ENCODE measurements around the gene CES2. TPM values are rescaled to one million over a fixed set of nuclear protein-coding genes. Genes with fewer than 3 reads are reported as not detected.
"Not testable (repeated sequence)": the region's sequence is repeated elsewhere in the genome, so short reads cannot be mapped to it uniquely, and the experiment has no call there.

CES2 gene
- total RNA-seq, 1 donor from 2014 or later, result 15.7 TPM

DNA sequence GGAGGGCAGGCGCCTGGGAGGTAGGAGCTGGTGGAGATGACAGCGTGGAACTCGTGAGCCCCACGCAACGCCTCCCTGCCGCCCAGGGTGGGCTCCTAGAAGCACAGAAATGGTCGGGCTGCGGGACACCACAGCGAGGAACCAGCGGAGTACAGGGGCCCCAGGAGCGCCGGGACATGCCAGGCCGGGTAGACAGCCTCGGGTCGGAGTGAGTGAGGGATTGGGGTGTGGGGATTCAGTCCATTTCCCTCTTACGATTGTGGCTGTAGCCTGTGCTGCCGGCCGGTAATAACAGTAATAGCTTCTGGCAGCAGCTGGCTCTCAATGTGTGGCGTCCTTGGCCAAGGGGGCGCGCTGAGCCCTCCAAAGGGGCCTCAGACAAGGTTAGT lies 13.5 kb downstream of the CES2 start:
- H3K27ac ChIP-seq (ENCODE audit: low read depth, low read length), result peak overlapping the region; percentile 79
- H3K27me3 ChIP-seq (ENCODE audit: control insufficient read depth in 3 of 3, insufficient read depth in 3 of 3, low read length in 3 of 3), result peaks cover 0 to 3% (median 0%) of the 10 kb centered on the region in 3 donors
- H3K9ac ChIP-seq (ENCODE audit: low read depth in 1 of 3, low read length in 3 of 3), result peak overlapping the region; percentile 79 to 94 (median 79)
- peaks cover 0 to 2% (median 2%) of the 10 kb centered on the region in 3 donors for H3K36me3 ChIP-seq (ENCODE audit: control insufficient read depth in 3 of 3, insufficient read depth in 3 of 3, low read length in 3 of 3)
- H3K9me3 ChIP-seq (ENCODE audit: control insufficient read depth in 3 of 3, low read length in 3 of 3), result no peaks in the 10 kb centered on the region
- H3K4me3 ChIP-seq (ENCODE audit: low read length in 3 of 3), result peak overlapping the region; percentile 78 to 86 (median 82)
- H3K4me1 ChIP-seq (ENCODE audit: control insufficient read depth in 3 of 3, insufficient read depth in 3 of 3, low read length in 3 of 3), result peaks cover 12 to 35% (median 19%) of the 10 kb centered on the region in 3 donors

DNA sequence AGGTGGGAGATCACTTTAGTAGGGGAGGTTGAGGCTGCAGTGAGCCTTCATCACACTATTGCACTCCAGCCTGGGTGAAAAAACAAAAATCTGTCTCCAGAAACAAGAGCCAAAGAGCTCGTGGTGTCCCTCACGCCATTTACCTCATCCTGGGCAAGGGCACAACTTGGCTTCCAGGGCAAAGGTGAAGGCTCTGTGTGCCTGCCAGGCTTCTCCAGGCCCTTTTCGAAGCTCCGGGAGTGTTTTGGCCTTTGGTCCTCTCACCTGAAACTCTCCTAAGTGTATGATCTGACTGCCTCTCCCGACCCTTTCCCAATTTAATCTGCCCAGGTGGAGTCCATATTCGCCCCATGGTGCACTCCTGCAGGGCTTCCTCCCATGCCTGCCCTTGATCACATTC lies 14.2 kb downstream of the CES2 start:
- Histone ChIP-seq H3K4me3 (ENCODE audit: low read length in 3 of 3) (peak overlapping the region; percentile 78 to 86 (median 82)), H3K9ac (ENCODE audit: low read depth in 1 of 3, low read length in 3 of 3) (peak overlapping the region; percentile 79 to 94 (median 79)), H3K4me1 (ENCODE audit: control insufficient read depth in 3 of 3, insufficient read depth in 3 of 3, low read length in 3 of 3) (peaks cover 12 to 37% (median 21%) of the 10 kb centered on the region in 3 donors), H3K27ac (ENCODE audit: low read depth, low read length) (peak overlapping the region; percentile 79), H3K9me3 (ENCODE audit: control insufficient read depth in 3 of 3, low read length in 3 of 3) (no peaks in the 10 kb centered on the region), H3K27me3 (ENCODE audit: control insufficient read depth in 3 of 3, insufficient read depth in 3 of 3, low read length in 3 of 3) (peaks cover 0 to 3% (median 0%) of the 10 kb centered on the region in 3 donors), H3K36me3 (ENCODE audit: control insufficient read depth in 3 of 3, insufficient read depth in 3 of 3, low read length in 3 of 3) (no peaks in the 10 kb centered on the region)

- H3K27ac ChIP-seq (ENCODE audit: low read depth, low read length), result peak overlapping the region; percentile 11
- peaks cover 12 to 37% (median 25%) of the 10 kb centered on the region in 3 donors for H3K4me1 ChIP-seq (ENCODE audit: control insufficient read depth in 3 of 3, insufficient read depth in 3 of 3, low read length in 3 of 3)
Measured at GRCh38 chr16:66950437-66950836, 15.1 kb downstream of the CES2 start.

DNA sequence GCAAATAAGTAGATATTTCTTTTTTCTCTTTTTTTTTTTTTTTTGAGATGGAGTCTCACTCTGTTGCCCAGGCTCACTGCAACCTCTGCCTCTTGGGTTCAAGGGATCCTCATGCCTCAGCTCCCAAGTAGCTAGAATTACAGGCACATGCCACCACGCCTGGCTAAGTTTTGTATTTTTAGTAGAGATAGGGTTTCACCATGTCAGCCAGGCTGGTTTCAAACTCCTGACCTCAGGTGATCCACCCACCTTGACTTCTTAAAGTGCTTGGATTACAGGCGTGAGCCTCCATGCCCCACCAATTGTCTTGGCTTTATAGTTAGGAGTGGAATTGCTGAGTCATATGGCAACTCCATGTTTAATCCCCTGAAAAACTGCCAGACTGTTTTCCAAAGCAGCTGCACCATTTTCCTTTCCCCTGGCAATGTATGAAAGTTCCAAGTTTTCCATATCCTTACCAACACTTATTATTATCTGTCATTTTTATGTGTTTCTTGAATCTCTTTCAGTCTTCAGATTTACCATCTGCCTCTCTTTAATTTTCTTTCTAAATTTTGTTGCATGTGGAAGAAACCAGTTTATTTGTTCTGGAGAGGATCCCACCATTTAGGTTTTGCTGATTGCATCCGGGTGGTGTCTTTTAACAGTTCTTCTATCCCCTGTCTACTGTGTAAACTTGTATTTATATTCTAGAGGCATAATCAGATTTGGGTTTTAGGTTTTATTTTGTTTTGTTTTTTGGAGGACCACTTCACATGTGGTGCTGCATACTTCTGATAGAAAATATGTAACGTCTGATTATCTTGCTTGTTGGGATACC lies 15.9 kb downstream of the CES2 start:
- Histone ChIP-seq H3K9me3 (ENCODE audit: control insufficient read depth in 3 of 3, low read length in 3 of 3) (no peaks in the 10 kb centered on the region), H3K27ac (ENCODE audit: low read depth, low read length) (peak overlapping the region; percentile 26), H3K36me3 (ENCODE audit: control insufficient read depth in 3 of 3, insufficient read depth in 3 of 3, low read length in 3 of 3) (no peaks in the 10 kb centered on the region), H3K9ac (ENCODE audit: low read depth in 1 of 3, low read length in 3 of 3) (no peak overlapping the region), H3K27me3 (ENCODE audit: control insufficient read depth in 3 of 3, insufficient read depth in 3 of 3, low read length in 3 of 3) (peaks cover 0 to 3% (median 0%) of the 10 kb centered on the region in 3 donors), H3K4me3 (ENCODE audit: low read length in 3 of 3) (no peak overlapping the region), H3K4me1 (ENCODE audit: control insufficient read depth in 3 of 3, insufficient read depth in 3 of 3, low read length in 3 of 3) (peaks cover 12 to 37% (median 25%) of the 10 kb centered on the region in 3 donors)

More at GRCh38 chr16:66950437-66950836, 15.1 kb downstream of the CES2 start:
- Histone ChIP-seq H3K27me3 (ENCODE audit: control insufficient read depth in 3 of 3, insufficient read depth in 3 of 3, low read length in 3 of 3) (peaks cover 0 to 3% (median 0%) of the 10 kb centered on the region in 3 donors), H3K9me3 (ENCODE audit: control insufficient read depth in 3 of 3, low read length in 3 of 3) (no peaks in the 10 kb centered on the region), H3K4me3 (ENCODE audit: low read length in 3 of 3) (peak overlapping the region; percentile 2 to 56 (median 38)), H3K9ac (ENCODE audit: low read depth in 1 of 3, low read length in 3 of 3) (peak overlapping the region in 2 of 3 donors; percentile 7 to 94), H3K36me3 (ENCODE audit: control insufficient read depth in 3 of 3, insufficient read depth in 3 of 3, low read length in 3 of 3) (no peaks in the 10 kb centered on the region)

DNA sequence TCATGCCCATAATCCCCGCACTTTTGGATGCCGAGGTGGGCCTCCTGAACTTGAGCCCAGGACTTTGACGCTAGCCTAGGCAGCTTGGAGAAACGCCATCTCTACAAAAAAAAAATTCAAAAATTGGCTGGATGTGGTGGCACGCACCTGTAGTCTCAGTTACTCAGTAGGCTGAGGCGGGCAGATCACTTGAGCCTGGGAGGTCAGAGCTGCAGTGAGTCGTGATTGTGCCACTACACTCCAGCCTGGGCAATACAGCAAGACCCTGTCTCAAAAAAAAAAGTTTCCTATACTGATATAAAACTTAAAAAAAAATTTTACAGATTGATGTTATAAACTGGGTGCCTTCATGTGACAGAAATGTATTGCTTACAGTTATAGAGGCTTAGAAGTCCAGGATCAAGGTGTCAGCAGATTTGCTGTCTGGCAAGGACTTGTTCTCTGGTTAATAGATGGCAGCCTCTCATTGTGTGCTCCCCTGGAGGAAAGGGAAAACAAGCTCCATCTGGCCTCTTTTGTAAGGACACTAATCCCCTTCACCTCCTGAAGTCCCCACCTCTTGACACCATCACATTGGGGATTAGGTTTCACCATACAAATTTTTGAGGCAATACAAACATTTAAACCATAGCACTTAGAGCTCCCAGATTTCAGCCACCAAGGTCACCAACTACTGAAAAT lies 17.3 kb downstream of the CES2 start:
- H3K4me1 ChIP-seq (ENCODE audit: control insufficient read depth in 3 of 3, insufficient read depth in 3 of 3, low read length in 3 of 3), result peaks cover 10 to 29% (median 22%) of the 10 kb centered on the region in 3 donors
- H3K36me3 ChIP-seq (ENCODE audit: control insufficient read depth in 3 of 3, insufficient read depth in 3 of 3, low read length in 3 of 3), result no peaks in the 10 kb centered on the region
- H3K9me3 ChIP-seq (ENCODE audit: control insufficient read depth in 3 of 3, low read length in 3 of 3), result no peaks in the 10 kb centered on the region
- no peak overlapping the region for H3K9ac ChIP-seq (ENCODE audit: low read depth in 1 of 3, low read length in 3 of 3)
- peak overlapping the region in 1 of 3 donors; percentile 30 for H3K4me3 ChIP-seq (ENCODE audit: low read length in 3 of 3)
- peaks cover 0 to 3% (median 0%) of the 10 kb centered on the region in 3 donors for H3K27me3 ChIP-seq (ENCODE audit: control insufficient read depth in 3 of 3, insufficient read depth in 3 of 3, low read length in 3 of 3)
- H3K27ac ChIP-seq (ENCODE audit: low read depth, low read length), result peak overlapping the region; percentile 1

- peak overlapping the region; percentile 27 to 61 (median 40) for H3K9ac ChIP-seq (ENCODE audit: low read depth in 1 of 3, low read length in 3 of 3)
- no peaks in the 10 kb centered on the region for H3K9me3 ChIP-seq (ENCODE audit: control insufficient read depth in 3 of 3, low read length in 3 of 3)
- peak overlapping the region; percentile 1 for H3K27ac ChIP-seq (ENCODE audit: low read depth, low read length)
- H3K4me1 ChIP-seq (ENCODE audit: control insufficient read depth in 3 of 3, insufficient read depth in 3 of 3, low read length in 3 of 3), result peaks cover 3 to 25% (median 22%) of the 10 kb centered on the region in 3 donors
- no peaks in the 10 kb centered on the region for H3K36me3 ChIP-seq (ENCODE audit: control insufficient read depth in 3 of 3, insufficient read depth in 3 of 3, low read length in 3 of 3)
- H3K27me3 ChIP-seq (ENCODE audit: control insufficient read depth in 3 of 3, insufficient read depth in 3 of 3, low read length in 3 of 3), result peaks cover 0 to 3% (median 0%) of the 10 kb centered on the region in 3 donors
- no peak overlapping the region for H3K4me3 ChIP-seq (ENCODE audit: low read length in 3 of 3)
Measured at GRCh38 chr16:66953462-66954096, 18.3 kb downstream of the CES2 start.

DNA sequence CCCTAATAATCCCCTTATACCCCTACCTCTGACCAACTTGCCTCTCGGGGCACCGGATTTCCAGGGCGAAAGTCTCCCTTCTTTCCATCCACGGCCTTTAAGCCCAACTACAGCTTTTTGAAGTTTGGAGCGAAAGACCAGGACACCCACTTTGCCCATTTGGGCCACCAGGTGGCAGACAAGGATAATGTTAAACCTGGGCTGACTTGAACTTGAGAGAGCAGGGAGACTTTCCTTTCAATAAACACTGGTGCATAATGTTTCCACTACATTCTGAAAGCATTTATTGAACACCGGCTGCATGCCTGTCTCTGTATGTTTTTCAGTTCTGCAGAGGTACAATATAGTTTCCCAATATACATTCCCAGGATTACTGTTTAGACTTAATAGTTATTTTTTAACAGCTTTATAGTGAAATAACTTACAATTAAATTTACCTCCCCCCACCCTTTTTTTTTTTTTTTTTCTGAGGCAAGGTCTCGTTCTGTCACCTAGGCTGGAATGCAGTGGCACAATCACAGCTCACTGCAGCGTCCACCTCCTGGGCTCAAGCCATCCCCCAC lies 18.9 kb downstream of the CES2 start:
- peak overlapping the region; percentile 1 for H3K27ac ChIP-seq (ENCODE audit: low read depth, low read length)
- H3K36me3 ChIP-seq (ENCODE audit: control insufficient read depth in 3 of 3, insufficient read depth in 3 of 3, low read length in 3 of 3), result no peaks in the 10 kb centered on the region
- no peaks in the 10 kb centered on the region for H3K9me3 ChIP-seq (ENCODE audit: control insufficient read depth in 3 of 3, low read length in 3 of 3)
- peak overlapping the region; percentile 27 to 61 (median 40) for H3K9ac ChIP-seq (ENCODE audit: low read depth in 1 of 3, low read length in 3 of 3)
- H3K27me3 ChIP-seq (ENCODE audit: control insufficient read depth in 3 of 3, insufficient read depth in 3 of 3, low read length in 3 of 3), result peaks cover 0 to 3% (median 0%) of the 10 kb centered on the region in 3 donors
- H3K4me3 ChIP-seq (ENCODE audit: low read length in 3 of 3), result no peak overlapping the region
- peaks cover 5 to 22% (median 22%) of the 10 kb centered on the region in 3 donors for H3K4me1 ChIP-seq (ENCODE audit: control insufficient read depth in 3 of 3, insufficient read depth in 3 of 3, low read length in 3 of 3)

- not testable (repeated sequence) for H3K27ac ChIP-seq (ENCODE audit: low read depth, low read length)
Measured at GRCh38 chr16:66955363-66956153, 20.2 kb downstream of the CES2 start.

DNA sequence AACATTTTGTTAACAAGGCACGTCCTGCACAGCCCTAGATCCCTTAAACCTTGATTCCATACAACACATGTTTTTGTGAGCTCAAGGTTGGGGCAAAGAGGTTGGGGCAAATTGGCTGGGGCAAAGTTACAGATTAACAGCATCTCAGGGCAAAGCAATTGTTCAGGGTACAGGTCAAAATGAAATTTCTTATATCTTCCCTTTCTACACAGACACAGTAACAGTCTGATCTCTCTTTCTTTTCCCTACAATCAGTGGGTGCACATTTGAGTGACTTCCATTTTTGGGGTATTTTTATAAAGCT lies 20.8 kb downstream of the CES2 start:
- not testable (repeated sequence) for H3K4me3 ChIP-seq (ENCODE audit: low read length in 3 of 3); H3K27ac ChIP-seq (ENCODE audit: low read depth, low read length); H3K9me3 ChIP-seq (ENCODE audit: control insufficient read depth in 3 of 3, low read length in 3 of 3); H3K36me3 ChIP-seq (ENCODE audit: control insufficient read depth in 3 of 3, insufficient read depth in 3 of 3, low read length in 3 of 3); H3K27me3 ChIP-seq (ENCODE audit: control insufficient read depth in 3 of 3, insufficient read depth in 3 of 3, low read length in 3 of 3); H3K9ac ChIP-seq (ENCODE audit: low read depth in 1 of 3, low read length in 3 of 3)
- peaks cover 10 to 31% (median 24%) of the 10 kb centered on the region in 3 donors for H3K4me1 ChIP-seq (ENCODE audit: control insufficient read depth in 3 of 3, insufficient read depth in 3 of 3, low read length in 3 of 3)

More at GRCh38 chr16:66955363-66956153, 20.2 kb downstream of the CES2 start:
- H3K27me3 ChIP-seq (ENCODE audit: control insufficient read depth in 3 of 3, insufficient read depth in 3 of 3, low read length in 3 of 3); H3K4me3 ChIP-seq (ENCODE audit: low read length in 3 of 3); H3K9me3 ChIP-seq (ENCODE audit: control insufficient read depth in 3 of 3, low read length in 3 of 3); H3K36me3 ChIP-seq (ENCODE audit: control insufficient read depth in 3 of 3, insufficient read depth in 3 of 3, low read length in 3 of 3); H3K9ac ChIP-seq (ENCODE audit: low read depth in 1 of 3, low read length in 3 of 3): not testable (repeated sequence)
- H3K4me1 ChIP-seq (ENCODE audit: control insufficient read depth in 3 of 3, insufficient read depth in 3 of 3, low read length in 3 of 3), result peaks cover 10 to 26% (median 20%) of the 10 kb centered on the region in 3 donors
